Heart right ventricle (tissue), 16 donors: ENCODE measurements around the gene GNL3L. TPM values are rescaled to one million over a fixed set of nuclear protein-coding genes. Genes with fewer than 3 reads are reported as not detected.
A peak's percentile ranks its signal among the peaks of the same experiment; 100 is the strongest.

Source experiments
- ATAC-seq, 8 donors: fragments of 200-7000 bp; cut with Tn5 transposase; one replicate each; pipeline ENCODE4 v1.9.1; 2020; ENCODE audit warnings: mild to moderate bottlenecking in 8 of 8, moderate library complexity in 8 of 8, moderate number of reproducible peaks in 1 of 8
- DNase-seq, 2 donors: peaks; one replicate each; pipeline ENCODE4 v3.0.0-alpha.2; 2020
- H3K27ac ChIP-seq, 10 donors: fragments of 200-600 bp; sonication (generic) in 2 of 10; one replicate each; pipeline versions ENCODE4 v1.5.0 to v1.8.0; 2020 to 2022; ENCODE audit warnings: mild to moderate bottlenecking in 3 of 10
- H3K27me3 ChIP-seq, 7 donors: fragments of 200-600 bp; one replicate each; pipeline ENCODE4 v1.8.0; 2021 to 2022; ENCODE audit warnings: mild to moderate bottlenecking in 2 of 7
- H3K36me3 ChIP-seq, 9 donors: fragments of 200-600 bp; sonication (generic) in 1 of 9; one replicate each; pipeline versions ENCODE4 v1.5.0 to v1.8.0; 2020 to 2022; ENCODE audit warnings: mild to moderate bottlenecking in 2 of 9
- H3K4me1 ChIP-seq, 9 donors: fragments of 200-600 bp; sonication (generic) in 1 of 9; one replicate each; pipeline versions ENCODE4 v1.5.0 to v1.8.0; 2020 to 2022; ENCODE audit warnings: mild to moderate bottlenecking in 4 of 9
- H3K4me3 ChIP-seq, 10 donors: fragments of 200-600 bp; sonication (generic) in 2 of 10; one replicate each; pipeline versions ENCODE4 v1.5.0 to v1.8.0; 2020 to 2022; ENCODE audit warnings: mild to moderate bottlenecking in 7 of 10, moderate library complexity in 2 of 10
- H3K9me3 ChIP-seq, 11 donors: fragments of 200-600 bp in 10 of 11; sonication (generic) in 2 of 11; one replicate each; pipeline versions ENCODE4 v1.5.0 to v1.8.0; 2013 to 2022; ENCODE audit warnings: mild to moderate bottlenecking in 2 of 11, control low read depth in 1 of 11, moderate library complexity in 1 of 11
- CTCF ChIP-seq, 9 donors: fragments of 200-600 bp; sonication (generic) in 2 of 9; IDR thresholded peaks; one replicate each; pipeline versions ENCODE4 v1.5.0 to v1.8.0; 2021 to 2022; ENCODE audit warnings: antibody characterized with exemption in 9 of 9, mild to moderate bottlenecking in 5 of 9, moderate library complexity in 1 of 9
- WGBS, 2 donors: extraction: QIAGEN DNeasy Blood & Tissue Kit; methylation state at CpG; one replicate each; pipeline ENCODE4 v1.1.7; 2013; ENCODE audit warnings: inconsistent platforms in 1 of 2; 5-methylcytosine and 5-hydroxymethylcytosine counted together
- intact Hi-C, 10 donors: fragments of 100-400 bp; cut with DNase I; formaldehyde crosslinking; loops; one replicate each; pipeline versions ENCODE4 v1.11.1 to v1.14.2; 2022
- long read RNA-seq, 3 donors: library from polyadenylated mRNA; unstranded; transcript quantifications; one replicate each; pipeline ENCODE4 v2.0.0, GENCODE V29; 2020 to 2021
- polyA plus RNA-seq, 2 donors: library from polyadenylated mRNA; stranded (reverse); fragments of 200-250 nt; gene quantifications; one replicate each; pipeline ENCODE4 v1.2.3, GENCODE V29; 2013
- total RNA-seq, 10 donors: library from RNA; stranded (reverse); fragmentation: NEBNext Ultra II Directional in 3 of 10; extraction: Animal tissue kit (Norgen Biotek cat#: 25700) in 3 of 10; gene quantifications; one replicate each; pipeline versions ENCODE4 v1.2.1 to v1.2.4, GENCODE V29; 2021 to 2023
- donor health status: Arrhythmogenic right ventricular cardiomyopathy.
- donor health status: ischemic (EF 13 %, LVEDD 7.1; RV severe dilation, severe dysfunction).
- donor health status: healthy with polysubstance abuse.
- donor health status: DM: no; HTN: yes; CAD: no.
- donor health status: DM: no; HTN: no; CAD: no.
- donor health status: ischemic (EF 25% LVEDD 6.9; RV normal size, moderate dysfunction).
- donor health status: ischemic (EF 25% LVEDD 5.7; RV mildly dilated, moderate dysfunction).
- donor health status: healthy.
- donor health status: DM: yes; HTN: yes; CAD: no.
- donor health status: Ischemic cardiomyopathy.
- donor health status: ischemic (EF 35%, LVEDD 5.7; RV mildly dilated, moderate dysfunction).
- donor health status: nonischemic (EF 11% LVEDD 7.7; RV severe dilation, severe dysfunction).
- donor health status: DM: yes; HTN: yes; CAD: no.
- donor health status: PGD.
- donor health status: ischemic (EF 29% LVEDD 5.4; RV normal size, mild dysfunction).
- donor health status: nonischemic (EF 23%, LVEDD 6.1; RV moderate dilation, normal function).

The GNL3L gene
- total RNA-seq (10 to 100 TPM; 22.8 to 47.2 (median 33.2) TPM), polyA plus RNA-seq (10 to 100 TPM in 1 of 2 donors, 1 to 10 TPM in 1; 3.9 to 10.7 TPM)
- long read RNA-seq, donor 1, partial matches to known transcripts, result 0 of 5 reads
- long read RNA-seq, donor 1, other reads (novel, unspliced or antisense), result 1 of 5 reads
- long read RNA-seq, donor 2, transcript GNL3L-201 (16 exons, 2,357 nt), result major isoform, 6 of 9 reads
- long read RNA-seq, donor 2, partial matches to known transcripts, result 1 of 9 reads
- long read RNA-seq, donor 2, other reads (novel, unspliced or antisense), result 1 of 9 reads
- long read RNA-seq, donor 3, transcript GNL3L-201 (16 exons, 2,357 nt), result major isoform, 6 of 12 reads
- long read RNA-seq, donor 3, partial matches to known transcripts, result 1 of 12 reads
- long read RNA-seq, donor 3, other reads (novel, unspliced or antisense), result 5 of 12 reads

DNA sequence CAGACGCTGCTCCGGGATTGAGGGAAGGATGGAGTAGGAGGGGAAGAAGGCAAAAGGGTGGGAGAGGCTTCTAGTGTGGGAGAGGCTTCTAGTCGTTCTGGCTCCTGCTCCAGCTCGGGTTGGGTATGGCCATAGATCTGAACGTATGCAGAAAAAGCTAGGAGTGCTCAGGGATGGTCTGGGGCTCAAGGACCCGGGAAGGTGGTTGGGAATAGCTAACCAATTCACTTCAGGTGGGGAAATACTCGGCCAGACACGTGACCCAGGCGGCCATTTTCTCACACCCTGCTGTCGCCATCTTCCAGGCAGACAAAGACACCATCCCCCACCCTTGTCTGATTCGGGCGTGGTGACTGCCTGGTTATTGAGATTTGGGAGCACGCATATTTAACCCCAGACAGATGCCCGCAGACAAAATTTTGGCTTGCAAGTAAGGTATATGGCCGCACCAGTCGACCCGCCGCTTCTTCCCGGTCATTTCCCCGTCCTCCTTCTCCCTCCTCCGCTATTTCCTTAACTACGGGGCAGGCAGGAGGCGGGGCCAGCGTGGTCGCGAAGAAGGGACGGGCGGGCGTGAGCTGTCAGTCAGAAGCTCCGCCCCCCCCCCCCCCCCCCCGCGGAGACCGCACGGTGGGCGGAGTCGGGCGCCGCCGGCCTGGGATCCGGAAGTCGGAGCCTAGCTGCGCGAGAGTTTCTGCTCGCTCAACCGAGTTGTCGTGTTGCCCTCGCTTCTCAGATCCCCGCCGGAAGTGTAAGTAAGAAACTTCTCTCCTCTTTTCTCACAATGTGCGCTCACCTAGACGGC lies at the start of gene GNL3L:
Gene GNL3L (plus strand): TSS at position 668 of the 805 bp plus-strand sequence. CDS start 2,348 bp downstream, outside the sequence.
- peak; percentile 92 to 98 (median 97) for ATAC-seq
- peaks cover 0 to 6% (median 0%) of the 10 kb centered on the region in 11 donors for H3K9me3 ChIP-seq
- peaks cover 0 to 25% (median 7%) of the 10 kb centered on the region in 9 donors for H3K4me1 ChIP-seq
- no peaks in the 10 kb centered on the region for H3K27me3 ChIP-seq
- H3K4me3 ChIP-seq, result peak within 1 kb of the TSS; percentile 47 to 79 (median 70)
- peaks cover 0 to 19% (median 0%) of the 10 kb centered on the region in 9 donors for H3K36me3 ChIP-seq
- H3K27ac ChIP-seq, result peak within 1 kb of the TSS; percentile 74 to 93 (median 90)
- DNase-seq, result peak; percentile 85 to 88
- intact Hi-C loops, result loop anchor here in 3 of 10 donors (2.0 to 10.0 kb wide), 4 partner anchors 37 to 487 kb away; partner anchors contain the start of gene PHF8 (in 1 of the 3)
- 2 to 4% methylated on average over 26 to 43 of the region's 51 CpGs for WGBS, 2 donors
- no peak for TF ChIP-seq CTCF (IDR thresholded peaks at IDR 0.05)

- H3K4me3 ChIP-seq, result peak overlapping the region in 1 of 10 donors; percentile 2
- no peak for TF ChIP-seq CTCF (IDR thresholded peaks at IDR 0.05)
Measured at GRCh38 chrX:54482839-54483593, 47.0 kb upstream of the GNL3L start.

DNA sequence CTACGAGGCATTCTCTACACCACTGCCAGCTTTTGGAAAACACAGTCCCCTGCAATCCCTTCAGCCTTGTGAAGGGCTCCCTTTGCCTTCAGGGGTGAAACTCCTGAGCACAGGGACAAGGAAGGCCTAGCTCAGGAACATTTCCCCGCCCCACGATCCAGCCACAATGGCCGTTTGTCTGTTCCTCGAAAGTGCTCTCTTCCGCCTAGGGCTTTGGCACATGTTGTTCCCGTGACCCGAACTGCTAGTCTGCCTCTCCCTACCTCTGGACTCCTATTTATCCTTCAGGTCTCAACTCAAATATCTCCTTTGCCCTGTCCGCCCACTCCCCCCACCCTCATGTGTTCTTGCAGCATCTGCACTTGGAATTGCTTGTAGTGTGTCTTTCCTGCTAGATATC lies 46.1 kb upstream of the GNL3L start:
- intact Hi-C loops, result loop anchor here in 2 of 10 donors (2.0 to 5.0 kb wide), 2 partner anchors 43 to 48 kb away; partner anchors contain the start of genes GNL3L (in 1 of the 2) and TSR2 (in 1 of the 2)
- peaks cover 0 to 43% (median 17%) of the 10 kb centered on the region in 9 donors for H3K4me1 ChIP-seq
- H3K4me3 ChIP-seq, result no peak overlapping the region
- DNase-seq (no peak), ATAC-seq (no peak)
- peaks cover 0 to 4% (median 0%) of the 10 kb centered on the region in 7 donors for H3K27me3 ChIP-seq
- no peaks in the 10 kb centered on the region for H3K36me3 ChIP-seq
- TF ChIP-seq CTCF (IDR thresholded peaks at IDR 0.05), result no peak
- H3K9me3 ChIP-seq, result no peaks in the 10 kb centered on the region
- H3K27ac ChIP-seq, result peak overlapping the region in 7 of 10 donors; percentile 16 to 81 (median 71)
- 46 to 50% methylated on average over 9 of the region's 9 CpGs for WGBS, 2 donors

More at GRCh38 chrX:54482839-54483593, 47.0 kb upstream of the GNL3L start:
- Histone ChIP-seq H3K4me1 (peaks cover 0 to 45% (median 17%) of the 10 kb centered on the region in 9 donors), H3K36me3 (no peaks in the 10 kb centered on the region), H3K27me3 (peaks cover 0 to 4% (median 0%) of the 10 kb centered on the region in 7 donors), H3K9me3 (no peaks in the 10 kb centered on the region), H3K27ac (peak overlapping the region; percentile 16 to 81 (median 62))
- 45 to 54% methylated on average over 14 to 20 of the region's 21 CpGs for WGBS, 2 donors
- intact Hi-C loops, result loop anchor here in 2 of 10 donors (2.0 to 5.0 kb wide), 2 partner anchors 42 to 49 kb away; partner anchors contain the start of genes GNL3L (in 1 of the 2) and TSR2 (in 1 of the 2)
- ATAC-seq (peak in 5 of 8 donors; percentile 4 to 53 (median 33)), DNase-seq (peak in 1 of 2 donors; percentile 27)
